ENCODE measurements around the gene BOK.

The BOK gene

GRCh38 chr2:241619597-241620418 lies 61.3 kb downstream of the BOK start:
- no peak for DNase-seq (ENCODE audit: low read depth, low spot score)

- DNase-seq (ENCODE audit: low read depth, low spot score) = no peak
Measured at GRCh38 chr2:241620419-241620769, 61.8 kb downstream of the BOK start.
